H1 (cell line): Measurements from ENCODE around the gene GNAS. TPM values are rescaled to one million over a fixed set of nuclear protein-coding genes. Genes with fewer than 3 reads are reported as not detected.

ENCODE experiments used
- CTCF ChIA-PET: fragments of 300-600 bp; sonication (Branson Sonifier 250); formaldehyde crosslinking; loops from one replicate; lab custom pipeline; 2021; ENCODE audit not compliant: partially characterized antibody; lab: Charles Lee
- POLR2A ChIA-PET: fragments of 300-600 bp; sonication (Branson Sonifier 250); formaldehyde crosslinking; loops from one replicate; lab custom pipeline; 2021; ENCODE audit warnings: inconsistent platforms; ENCODE audit not compliant: partially characterized antibody; lab: Charles Lee
- DNase-seq, 2 experiments: peaks; one replicate each; pipeline versions ENCODE4 v3.0.0 to v3.0.0-alpha.2; 2010 to 2022; ENCODE audit warnings: low spot score in 2 of 2, low read depth in 1 of 2, mixed read lengths in 1 of 2
- FAIRE-seq: peaks from 2 replicates; lab custom pipeline; 2011; peaks lifted over from hg19 to GRCh38; lab: Jason Lieb, UNC
- H2AFZ ChIP-seq: 2 replicates; pipeline ENCODE4 v1.8.1; 2012; ENCODE audit warnings: low read length, inconsistent platforms
- H2AK5ac ChIP-seq: 2 replicates; pipeline ENCODE4 v1.6.1; 2013; ENCODE audit warnings: low read depth, low read length
- H2BK120ac ChIP-seq: replicated peaks from 2 replicates; pipeline ENCODE3; 2013; ENCODE audit warnings: low read depth, low read length, inconsistent platforms
- H2BK12ac ChIP-seq: 2 replicates; pipeline ENCODE4 v1.6.1; 2013; ENCODE audit warnings: low read depth, low read length
- H2BK15ac ChIP-seq: 2 replicates; pipeline ENCODE4 v1.6.1; 2013; ENCODE audit warnings: low read length
- H2BK20ac ChIP-seq: 2 replicates; pipeline ENCODE4 v1.6.1; 2013; ENCODE audit warnings: low read length
- H2BK5ac ChIP-seq: 2 replicates; pipeline ENCODE4 v1.6.1; 2013; ENCODE audit warnings: low read depth, low read length
- H3K14ac ChIP-seq: 2 replicates; pipeline ENCODE4 v1.6.1; 2013; ENCODE audit warnings: inconsistent platforms; ENCODE audit not compliant: insufficient read length
- H3K18ac ChIP-seq: 2 replicates; pipeline ENCODE4 v1.6.1; 2013; ENCODE audit warnings: low read length; ENCODE audit errors: extremely low read depth
- H3K23ac ChIP-seq: 2 replicates; pipeline ENCODE4 v1.6.1; 2013; ENCODE audit warnings: inconsistent platforms; ENCODE audit not compliant: insufficient read length
- H3K23me2 ChIP-seq: 2 replicates; pipeline ENCODE4 v1.6.1; 2013; ENCODE audit warnings: low read depth, low read length
- H3K27ac ChIP-seq: 2 replicates; pipeline ENCODE4 v1.6.1; 2011; ENCODE audit warnings: low read depth, low read length, inconsistent platforms
- H3K27me3 ChIP-seq, 4 experiments: replicated peaks in 1 of 4; 1 replicate in 1 of 4; 2 replicates in 3 of 4; pipeline versions ENCODE4 v1.6.1 to v1.8.1; 2011 to 2013; ENCODE audit warnings: low read length in 3 of 4, mild to moderate bottlenecking in 3 of 4, inconsistent platforms in 2 of 4, mixed read lengths in 2 of 4, moderate library complexity in 1 of 4; ENCODE audit not compliant: control insufficient read depth in 3 of 4, insufficient read depth in 3 of 4; ENCODE audit errors: extremely low read depth in 1 of 4
- H3K36me3 ChIP-seq, 4 experiments: 2 replicates each; pipeline versions ENCODE4 v1.6.1 to v1.8.1; 2011 to 2013; ENCODE audit warnings: mild to moderate bottlenecking in 4 of 4, low read length in 3 of 4, moderate library complexity in 2 of 4, control low read depth in 1 of 4, inconsistent platforms in 1 of 4; ENCODE audit not compliant: insufficient read depth in 4 of 4, control insufficient read depth in 2 of 4
- H3K4ac ChIP-seq: replicated peaks from 2 replicates; pipeline ENCODE3; 2013; ENCODE audit warnings: low read length, low read depth, mixed read lengths, inconsistent platforms; ENCODE audit not compliant: insufficient read length
- H3K4me1 ChIP-seq, 4 experiments: replicated peaks in 1 of 4; 1 replicate in 1 of 4; 2 replicates in 3 of 4; pipeline versions ENCODE4 v1.6.1 to v1.8.1; 2011 to 2013; ENCODE audit warnings: low read length in 3 of 4, inconsistent platforms in 2 of 4, mixed read lengths in 1 of 4; ENCODE audit not compliant: insufficient read depth in 4 of 4, control insufficient read depth in 3 of 4
- H3K4me2 ChIP-seq, 2 experiments: 2 replicates each; pipeline versions ENCODE4 v1.6.1 to v1.8.1; 2011 to 2013; ENCODE audit warnings: low read depth in 2 of 2, low read length in 2 of 2, control low read depth in 1 of 2, inconsistent platforms in 1 of 2, mild to moderate bottlenecking in 1 of 2; ENCODE audit not compliant: insufficient read depth in 1 of 2
- H3K4me3 ChIP-seq, 4 experiments: fragments of 200-600, 300-600 bp in 1 of 4; sonication (generic), shearing (Covaris generic), sonication (Bioruptor Twin) in 1 of 4; 2 replicates each; pipeline versions ENCODE4 v1.5.1 to v1.8.1; 2011 to 2016; ENCODE audit warnings: low read length in 4 of 4, low read depth in 3 of 4, control low read depth in 2 of 4, inconsistent platforms in 2 of 4, mild to moderate bottlenecking in 2 of 4, mixed read lengths in 1 of 4, moderate library complexity in 1 of 4; ENCODE audit not compliant: insufficient read depth in 2 of 4; ENCODE audit errors: extremely low read depth in 1 of 4
- H3K56ac ChIP-seq: replicated peaks from 2 replicates; pipeline ENCODE3; 2013; ENCODE audit warnings: low read depth, mild to moderate bottlenecking, mixed read lengths, low read length, inconsistent platforms; ENCODE audit not compliant: insufficient read length
- H3K79me1 ChIP-seq: 2 replicates; pipeline ENCODE4 v1.6.1; 2013; ENCODE audit warnings: low read depth, low read length, control low read depth
- H3K79me2 ChIP-seq, 2 experiments: 2 replicates each; pipeline versions ENCODE4 v1.6.1 to v1.8.1; 2012 to 2013; ENCODE audit warnings: low read length in 2 of 2, mild to moderate bottlenecking in 2 of 2, inconsistent platforms in 1 of 2; ENCODE audit not compliant: insufficient read depth in 2 of 2, control insufficient read depth in 1 of 2
- H3K9ac ChIP-seq, 4 experiments: replicated peaks in 1 of 4; 1 replicate in 1 of 4; 2 replicates in 3 of 4; pipeline versions ENCODE4 v1.6.1 to v1.8.1; 2011 to 2013; ENCODE audit warnings: low read depth in 3 of 4, low read length in 3 of 4, control low read depth in 2 of 4, mild to moderate bottlenecking in 2 of 4, moderate library complexity in 2 of 4, inconsistent platforms in 1 of 4; ENCODE audit errors: extremely low read depth in 1 of 4
- H3K9me3 ChIP-seq, 2 experiments: 2 replicates each; pipeline versions ENCODE4 v1.6.1 to v1.8.1; 2012 to 2013; ENCODE audit warnings: mild to moderate bottlenecking in 2 of 2, moderate library complexity in 2 of 2, control low read depth in 1 of 2, inconsistent platforms in 1 of 2, low read depth in 1 of 2, low read length in 1 of 2, mixed read lengths in 1 of 2; ENCODE audit not compliant: insufficient read depth in 2 of 2
- H4K20me1 ChIP-seq, 2 experiments: replicated peaks in 1 of 2; 2 replicates each; pipeline versions ENCODE3 to v1.8.1; 2011 to 2013; ENCODE audit warnings: inconsistent platforms in 2 of 2, low read length in 2 of 2, mild to moderate bottlenecking in 1 of 2; ENCODE audit not compliant: insufficient read depth in 2 of 2, control insufficient read depth in 1 of 2
- H4K5ac ChIP-seq: 2 replicates; pipeline ENCODE4 v1.6.1; 2013; ENCODE audit warnings: low read length, low read depth, mixed read lengths, inconsistent platforms; ENCODE audit not compliant: insufficient read length
- H4K8ac ChIP-seq: 2 replicates; pipeline ENCODE4 v1.8.0; 2013; ENCODE audit warnings: mild to moderate bottlenecking, moderate library complexity, low read length, inconsistent platforms; ENCODE audit not compliant: insufficient read depth; ENCODE audit errors: extremely low read depth
- H4K91ac ChIP-seq: replicated peaks from 2 replicates; pipeline ENCODE3; 2013; ENCODE audit warnings: low read length, mixed read lengths, inconsistent platforms; ENCODE audit not compliant: insufficient read length
- ASH2L ChIP-seq: fragments of 200-600, 300-600 bp; sonication (generic); IDR thresholded peaks from one replicate; pipeline ENCODE4 v1.7.1; 2017; ENCODE audit warnings: low read length
- HDAC2 ChIP-seq, 2 experiments: fragments of 300-600 bp in 1 of 2; sonication (generic) in 1 of 2; IDR thresholded peaks; 2 replicates each; pipeline ENCODE4 v1.6.1; 2011 to 2012; ENCODE audit warnings: low read depth in 2 of 2, low read length in 2 of 2, mild to moderate bottlenecking in 2 of 2, moderate library complexity in 2 of 2, borderline replicate concordance in 1 of 2, inconsistent platforms in 1 of 2
- SP1 ChIP-seq: IDR thresholded peaks from 2 replicates; pipeline ENCODE4 v1.6.1; 2011; ENCODE audit warnings: low read depth, low read length
- WGBS, 2 experiments: shearing (Covaris generic) in 1 of 2; methylation state at CpG; one replicate each; pipeline versions ENCODE4 v1.1.6 to v1.1.7; 2013 to 2015; ENCODE audit warnings: low lambda C conversion rate in 2 of 2, mixed read lengths in 2 of 2, inconsistent platforms in 1 of 2, low coverage in 1 of 2, missing lambda C conversion rate in 1 of 2; ENCODE audit not compliant: insufficient replicate concordance in 2 of 2, insufficient coverage in 1 of 2, insufficient read length in 1 of 2; ENCODE audit errors: extremely low coverage in 1 of 2, missing lambda C conversion rate in 1 of 2; 5-methylcytosine and 5-hydroxymethylcytosine counted together
- polyA plus RNA-seq, 7 experiments: library from polyadenylated mRNA; depleted of rRNA in 3 of 7; stranded (reverse) in 5 of 7; unstranded in 2 of 7; fragments of >200 nt in 5 of 7; fragments of 200-250 nt in 2 of 7; gene quantifications; 1 replicate in 5 of 7; 2 replicates in 1 of 7; 4 replicates in 1 of 7; pipeline versions ENCODE4 v1.2.1 to v1.2.3, GENCODE V29; 2011 to 2013; ENCODE audit warnings: missing spikeins in 2 of 7, mixed read lengths in 2 of 7
- total RNA-seq: library from RNA; stranded (reverse); fragmentation: NEBNext Ultra II Directional; extraction: Animal tissue kit (Norgen Biotek cat#: 25700); gene quantifications from 2 replicates; pipeline ENCODE4 v1.2.1, GENCODE V29; 2021

GNAS gene
- total and polyA plus RNA-seq, 2 of the 8 experiments (the other 6 are each of a cell fraction or from before 2014, with no cell fraction given): 989 to 1,613 TPM

GRCh38 chr20:58942549-58942948, 90.0 kb downstream of the GNAS start:
- POLR2A ChIA-PET: no interaction called here
- FAIRE-seq: no peak
- CTCF ChIA-PET: interaction anchor here (0.6 kb wide), 1 partner anchor 353 kb away, joined by 3 read pairs; no protein-coding TSS in a partner anchor

More at GRCh38 chr20:58942549-58942948, 90.0 kb downstream of the GNAS start:
- Histone ChIP-seq H2AK5ac (no peak overlapping the region), H2AFZ (no peak overlapping the region), H2BK120ac (no peak overlapping the region), H3K56ac (no peak overlapping the region), H3K9ac (no peak overlapping the region), H3K23ac (no peak overlapping the region), H4K5ac (no peak overlapping the region), H2BK20ac (no peak overlapping the region), H3K27ac (no peak overlapping the region), H3K23me2 (no peaks in the 10 kb centered on the region), H3K27me3 (no peaks in the 10 kb centered on the region), H3K4me2 (no peak overlapping the region), H2BK5ac (no peak overlapping the region), H3K9me3 (no peaks in the 10 kb centered on the region), H2BK12ac (no peak overlapping the region), H4K20me1 (no peaks in the 10 kb centered on the region), H3K4ac (no peak overlapping the region), H3K79me2 (no peaks in the 10 kb centered on the region), H4K8ac (no peak overlapping the region), H2BK15ac (no peak overlapping the region), H3K36me3 (no peaks in the 10 kb centered on the region; a peak in 1 of 8 replicates), H3K4me1 (no peaks in the 10 kb centered on the region), H4K91ac (no peak overlapping the region), H3K79me1 (no peaks in the 10 kb centered on the region), H3K14ac (no peak overlapping the region), H3K4me3 (no peak overlapping the region), H3K18ac (no peak overlapping the region)
- no peak for TF ChIP-seq SP1
- TF ChIP-seq HDAC2 (IDR thresholded peaks at IDR 0.05; ENCODE audit: borderline replicate concordance in 1 of 2, low read depth in 2 of 2, low read length in 2 of 2): no peak
- no peak for TF ChIP-seq ASH2L
- 82% methylated on average over 4 of the region's 4 CpGs; no CpG with 5 or more reads in 1 of the 2 experiments for WGBS, 2 experiments
- no peak for DNase-seq
